HG02943 (cell line): Measurements from ENCODE around the gene AMN.
"Not testable (repeated sequence)": the region's sequence is repeated elsewhere in the genome, so short reads cannot be mapped to it uniquely, and the experiment has no call there.

Source experiments
- ATAC-seq: cut with Tn5 transposase; IDR thresholded peaks from one replicate; pipeline ENCODE4 v1.9.1; 2021; ENCODE audit warnings: mild to moderate bottlenecking, low read depth, moderate library complexity; ENCODE audit not compliant: unreplicated experiment

Gene AMN

DNA sequence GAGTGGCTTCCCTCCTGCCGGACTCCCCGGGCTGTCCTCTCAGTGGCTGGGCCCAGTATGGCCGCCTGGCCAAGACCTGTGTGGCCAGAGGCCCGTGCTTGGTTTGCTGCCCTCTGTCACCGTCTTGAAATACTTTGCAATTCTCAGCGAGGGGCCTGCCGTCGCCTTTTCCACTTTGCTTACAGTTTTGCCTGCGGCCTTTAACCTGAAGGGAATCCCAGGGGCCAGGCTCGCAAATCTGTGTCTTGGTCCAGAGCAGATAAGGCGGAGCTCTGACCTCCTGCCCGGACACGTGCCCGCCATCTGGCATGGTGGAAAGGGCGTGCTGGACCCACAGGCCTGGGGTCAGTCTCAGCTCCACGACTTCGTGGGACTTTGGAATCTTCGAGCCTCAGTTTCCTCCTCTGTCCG, 10.9 kb upstream of the AMN start:
- no peak for ATAC-seq

DNA sequence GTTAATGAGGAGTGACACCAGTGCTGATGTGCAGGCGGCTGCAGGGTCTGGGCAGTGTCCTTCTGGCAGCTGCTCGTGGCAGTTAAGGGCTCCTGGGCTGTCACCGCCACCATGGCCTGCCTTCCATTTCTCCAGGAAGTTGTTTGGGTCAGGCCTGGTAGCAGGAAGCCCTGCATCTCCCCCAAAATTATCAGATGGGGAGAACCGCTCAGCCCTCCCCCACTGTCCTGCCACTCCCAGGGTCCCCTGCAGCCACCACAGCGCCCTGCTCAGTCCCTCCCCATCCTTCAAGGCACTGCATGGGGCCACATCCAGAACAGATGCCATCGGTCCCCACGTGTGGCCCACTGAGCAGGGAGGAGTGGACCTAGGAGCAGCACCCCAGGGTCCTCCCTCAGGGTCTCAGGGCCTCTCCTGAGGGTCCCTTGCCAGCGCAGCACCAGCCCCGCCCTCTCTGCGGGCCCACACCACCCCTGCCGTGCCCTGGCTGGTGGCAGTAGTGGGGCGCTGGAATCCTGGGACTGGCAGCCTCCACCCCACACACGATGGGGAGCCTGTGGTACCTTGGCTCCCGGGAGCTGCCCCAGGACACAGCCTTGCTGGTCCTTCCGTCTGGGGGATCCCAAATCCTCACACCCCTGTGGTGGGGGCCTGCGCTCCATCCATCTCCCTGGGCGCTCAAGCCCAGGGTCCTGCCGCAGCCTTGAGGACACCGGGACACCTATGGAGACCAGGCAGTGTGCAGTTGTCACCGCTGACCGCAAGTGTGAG, 10.3 kb upstream of the AMN start:
- no peak for ATAC-seq

DNA sequence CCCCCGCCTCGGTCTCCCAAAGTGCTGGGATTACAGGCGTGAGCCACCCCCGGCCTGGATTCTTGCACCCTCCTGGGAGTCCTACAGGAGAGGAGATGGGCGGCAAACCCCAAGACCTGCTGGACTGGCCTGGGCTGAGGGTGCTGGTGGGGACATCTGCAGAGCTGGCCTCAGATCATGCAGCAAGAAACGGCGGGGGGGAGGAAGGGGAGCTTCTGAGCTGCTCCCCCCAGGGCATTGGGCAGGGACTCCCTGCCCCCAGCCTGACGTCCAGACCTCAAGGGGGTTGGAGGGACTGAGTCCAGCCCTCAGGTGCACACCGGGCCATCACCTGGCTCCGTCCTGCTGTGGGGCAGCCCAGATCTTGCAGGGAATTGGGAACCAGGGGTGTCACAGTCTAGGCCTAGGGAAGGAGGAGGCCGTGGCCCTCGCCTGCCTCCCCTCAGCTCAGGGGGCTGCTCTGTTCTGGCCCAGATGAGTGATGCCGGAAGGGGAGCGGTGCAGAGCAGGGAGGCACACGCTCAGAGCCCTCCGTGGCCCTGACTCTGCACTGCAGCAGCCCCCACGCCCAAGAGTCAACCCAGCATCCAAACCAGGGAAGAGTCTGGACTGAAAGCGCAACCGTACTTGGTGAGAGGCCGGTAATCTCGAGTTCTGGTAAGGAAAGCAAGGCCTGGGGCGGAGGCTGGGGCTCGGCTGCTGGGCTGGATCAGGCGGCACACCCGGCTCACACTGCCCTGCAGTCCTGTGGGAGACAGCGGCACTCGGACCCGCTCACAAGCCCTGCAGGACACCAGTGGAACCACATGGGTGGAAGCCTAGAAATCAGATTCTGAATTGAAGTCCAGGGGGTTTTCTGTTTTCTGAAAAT, 8.9 kb upstream of the AMN start:
- ATAC-seq, result no peak

DNA sequence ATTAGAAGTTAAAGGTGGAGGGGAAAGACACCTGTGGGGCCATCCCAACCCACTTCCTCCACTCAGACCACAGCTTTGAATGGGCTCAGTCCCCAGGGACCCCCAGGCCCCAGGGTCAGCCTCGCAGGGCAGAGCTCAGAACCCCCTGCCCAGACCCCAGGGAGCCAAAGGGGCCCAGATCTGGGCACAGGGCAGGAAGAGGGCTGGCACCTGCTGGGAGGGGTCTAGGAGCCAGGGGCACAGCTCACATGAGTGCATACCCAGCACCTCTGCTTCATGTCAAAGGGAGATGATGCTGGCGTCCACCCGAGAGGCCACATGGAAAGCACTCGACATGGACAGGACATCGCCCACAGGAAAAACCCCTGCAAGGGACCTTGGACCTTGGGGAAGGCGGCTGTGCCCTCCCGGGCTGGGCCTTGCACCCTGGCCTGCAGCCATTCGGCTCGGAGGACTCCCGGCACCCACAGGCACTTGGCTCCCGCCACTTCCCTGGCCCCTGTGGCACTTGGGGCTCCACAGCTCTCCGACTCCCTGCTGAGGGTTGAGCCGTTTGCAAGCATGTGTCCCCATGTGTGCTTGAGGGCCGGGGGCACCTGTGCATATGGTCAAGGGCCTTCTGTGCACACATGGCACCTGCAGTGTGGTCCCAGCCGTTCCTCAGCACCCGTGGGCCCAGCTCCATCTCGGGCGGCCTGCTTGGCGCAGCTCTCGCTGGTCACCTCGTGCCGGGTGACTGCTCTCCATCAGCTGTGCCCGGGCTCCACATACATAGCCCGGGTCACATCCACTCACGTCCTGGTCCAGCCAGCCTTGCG, 7.8 kb upstream of the AMN start:
- no peak for ATAC-seq

DNA sequence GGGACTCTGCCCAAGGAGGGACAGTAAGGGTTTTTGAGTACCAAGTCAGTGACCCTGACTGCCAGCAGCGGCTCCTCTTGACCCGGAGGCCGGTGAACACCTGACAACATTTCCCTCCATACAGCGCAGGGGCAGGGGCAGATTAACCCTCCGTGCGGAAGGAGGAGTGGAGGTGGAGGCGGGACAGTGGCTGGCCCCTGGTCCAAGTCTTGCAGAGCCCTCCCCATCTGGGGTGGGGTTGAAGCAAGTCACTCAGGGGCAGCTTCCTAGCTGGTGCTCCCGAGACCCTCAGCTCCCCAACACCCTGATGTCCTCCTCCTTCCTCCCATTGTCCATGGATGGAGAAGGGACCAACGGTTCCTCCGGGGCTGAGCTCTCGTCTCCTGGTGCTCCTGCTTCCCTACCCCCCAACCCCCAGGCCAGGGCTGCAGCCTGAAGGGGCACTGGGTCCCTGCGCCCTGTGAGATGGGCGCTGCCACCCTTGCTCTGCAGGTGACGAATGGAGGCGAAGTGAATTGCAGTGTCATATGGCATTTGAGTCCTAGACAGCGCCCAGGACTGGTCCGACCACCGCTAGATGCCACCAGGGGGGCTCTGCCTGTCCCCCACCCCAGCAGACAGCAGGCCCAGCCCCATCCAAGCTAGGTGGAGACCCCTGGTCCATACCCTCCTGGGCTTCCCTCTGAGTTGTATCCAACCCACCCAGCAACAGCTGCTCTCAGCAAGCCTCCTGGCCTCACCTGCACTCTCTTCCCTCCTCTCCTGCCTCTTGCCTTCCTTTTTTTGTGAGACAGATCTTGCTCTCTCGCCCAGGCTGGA, 7.0 kb upstream of the AMN start:
- ATAC-seq, result no peak

DNA sequence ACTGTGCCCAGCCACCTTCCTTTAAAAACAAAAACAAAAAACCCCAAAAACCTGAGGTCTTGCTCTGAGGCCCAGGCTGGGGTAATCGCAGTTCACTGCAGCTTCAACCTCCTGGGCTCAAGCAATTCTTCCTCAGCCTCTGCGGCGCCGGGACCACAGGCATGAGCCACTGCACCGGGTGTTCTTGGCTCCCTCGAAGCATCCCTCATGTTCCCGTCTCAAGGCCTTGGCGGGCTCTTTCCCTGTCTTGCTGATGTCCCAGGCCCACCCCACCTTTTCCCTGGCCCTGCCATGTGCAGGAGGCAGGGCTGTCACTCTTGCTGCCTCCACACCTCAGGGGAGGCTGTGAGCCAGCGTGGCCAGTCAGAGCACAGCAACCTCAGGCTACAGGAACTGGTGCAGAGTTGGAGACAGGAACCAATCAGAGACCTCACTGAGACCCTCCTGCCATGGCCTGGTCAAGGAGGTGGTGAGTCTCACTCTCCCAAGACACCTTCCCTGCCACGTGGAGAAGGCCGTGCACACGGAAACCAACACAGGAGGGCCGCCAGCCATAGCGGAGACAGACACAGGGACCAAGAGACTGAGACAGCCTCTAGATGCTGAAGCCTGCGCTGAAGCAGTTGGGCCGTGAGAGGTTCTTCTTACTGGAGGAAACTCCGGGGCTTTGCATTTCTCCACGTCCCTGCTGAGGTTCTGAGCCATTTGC, 6.0 kb upstream of the AMN start:
- no peak for ATAC-seq

DNA sequence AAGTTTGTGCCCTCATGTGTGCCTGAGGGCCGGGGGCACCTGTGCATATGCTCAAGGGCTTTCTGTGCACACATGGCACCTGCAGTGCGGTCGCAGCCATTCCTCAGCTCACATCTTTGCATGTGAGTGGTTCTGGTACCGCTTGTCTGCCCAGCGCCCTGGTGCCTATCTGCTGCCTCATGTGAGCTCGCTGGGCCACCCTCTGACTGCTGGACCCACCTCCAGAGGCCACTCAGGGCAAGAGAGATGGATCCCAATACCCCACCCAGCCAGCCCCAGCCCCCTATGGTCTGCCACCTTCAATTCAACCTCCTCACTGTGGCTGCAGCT, 5.4 kb upstream of the AMN start:
- ATAC-seq, result no peak

DNA sequence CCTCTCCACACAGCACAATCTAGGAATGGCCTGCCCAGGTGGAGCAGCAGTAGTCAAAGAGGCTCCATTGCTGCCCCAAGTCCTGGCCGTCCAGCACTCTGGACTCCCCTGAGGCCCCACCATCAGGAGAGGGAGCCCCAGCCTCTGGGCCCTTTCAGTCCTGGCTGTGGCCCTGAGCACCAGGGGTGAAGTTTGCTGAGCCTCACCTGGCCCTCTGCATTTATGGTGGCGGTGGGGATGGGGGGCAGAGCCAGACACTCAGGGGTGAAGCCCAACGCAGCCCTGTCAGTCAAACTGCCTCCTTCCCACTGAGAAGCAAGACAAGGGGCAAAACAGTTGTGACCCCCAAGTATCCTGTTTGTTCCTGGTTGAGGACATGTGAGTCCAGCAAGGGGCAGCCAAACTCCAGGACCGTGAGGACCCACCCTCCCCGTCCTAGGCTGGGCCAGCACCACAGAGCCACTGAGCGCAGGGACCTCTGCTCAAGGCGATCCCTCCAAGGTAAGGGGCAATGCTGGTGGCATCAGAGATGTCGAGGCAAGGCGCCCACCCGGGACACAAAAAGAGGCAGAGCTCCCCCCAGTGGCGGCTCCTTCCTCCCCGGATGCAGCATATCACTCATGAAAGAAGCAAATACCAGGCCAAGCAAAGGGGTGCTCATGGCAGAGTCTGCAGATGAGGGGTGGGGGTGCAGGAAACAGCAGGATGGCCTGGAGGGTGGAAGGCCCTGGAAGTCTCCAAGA, 4.8 kb upstream of the AMN start:
- no peak for ATAC-seq

DNA sequence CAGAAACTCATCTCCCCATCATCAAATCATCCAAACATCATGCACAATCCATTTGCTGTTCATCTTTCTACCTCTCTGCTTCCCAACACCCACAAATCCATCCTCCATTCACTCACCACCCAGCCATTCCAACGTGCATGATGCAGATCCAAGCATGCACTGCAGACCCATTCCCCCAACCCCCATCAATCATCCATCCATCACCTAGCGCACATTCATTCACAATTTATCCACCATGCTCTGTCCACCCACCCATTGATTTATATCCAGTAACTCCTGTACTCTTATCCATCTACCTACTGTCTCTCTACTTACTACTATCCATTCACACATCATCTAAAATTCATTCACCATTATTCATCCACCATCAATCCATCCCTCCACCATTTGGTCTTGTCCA, 4.0 kb upstream of the AMN start:
- ATAC-seq, result no peak

DNA sequence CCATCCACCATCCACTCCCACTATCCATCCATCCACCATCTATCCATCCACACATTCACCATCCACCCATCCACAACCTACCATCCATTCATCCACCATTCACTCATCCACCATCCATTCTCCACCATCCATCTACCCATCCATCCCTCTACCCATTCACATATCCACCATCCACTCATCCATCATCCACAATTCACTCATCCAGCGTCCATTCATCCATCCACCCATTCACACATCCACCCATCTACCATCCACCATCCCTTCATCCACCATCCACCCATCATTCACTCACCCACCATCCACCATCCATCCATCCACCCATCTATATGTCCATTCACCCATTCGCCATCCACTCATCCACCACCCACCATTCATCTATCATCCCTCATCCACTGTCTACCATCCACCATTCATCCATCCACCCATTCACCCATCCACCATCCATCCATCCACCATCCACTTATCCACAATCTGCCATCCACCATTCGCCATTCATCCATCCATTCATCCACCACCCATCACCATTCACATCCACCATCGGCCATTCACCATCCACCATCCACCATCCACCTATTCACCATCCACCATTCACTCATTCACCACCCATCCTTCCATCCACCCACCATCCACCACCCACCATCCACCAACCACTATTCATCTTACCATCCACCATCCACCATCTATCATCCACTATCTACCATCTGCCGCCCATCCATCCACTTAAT, 2.0 kb upstream of the AMN start:
- ATAC-seq, result no peak

DNA sequence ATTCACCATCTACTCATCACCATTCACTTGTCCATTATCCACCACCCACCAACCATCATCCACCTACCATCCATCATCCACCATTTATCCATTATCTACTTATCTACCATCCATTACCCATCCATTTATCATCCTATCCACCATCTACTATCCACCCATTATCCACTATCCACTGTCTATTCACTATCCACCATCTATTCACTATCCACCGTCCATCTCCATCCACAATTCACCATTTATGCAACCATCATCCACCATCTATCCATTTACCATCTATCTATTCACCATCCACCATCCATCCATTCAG, 1.5 kb upstream of the AMN start:
- no peak for ATAC-seq

DNA sequence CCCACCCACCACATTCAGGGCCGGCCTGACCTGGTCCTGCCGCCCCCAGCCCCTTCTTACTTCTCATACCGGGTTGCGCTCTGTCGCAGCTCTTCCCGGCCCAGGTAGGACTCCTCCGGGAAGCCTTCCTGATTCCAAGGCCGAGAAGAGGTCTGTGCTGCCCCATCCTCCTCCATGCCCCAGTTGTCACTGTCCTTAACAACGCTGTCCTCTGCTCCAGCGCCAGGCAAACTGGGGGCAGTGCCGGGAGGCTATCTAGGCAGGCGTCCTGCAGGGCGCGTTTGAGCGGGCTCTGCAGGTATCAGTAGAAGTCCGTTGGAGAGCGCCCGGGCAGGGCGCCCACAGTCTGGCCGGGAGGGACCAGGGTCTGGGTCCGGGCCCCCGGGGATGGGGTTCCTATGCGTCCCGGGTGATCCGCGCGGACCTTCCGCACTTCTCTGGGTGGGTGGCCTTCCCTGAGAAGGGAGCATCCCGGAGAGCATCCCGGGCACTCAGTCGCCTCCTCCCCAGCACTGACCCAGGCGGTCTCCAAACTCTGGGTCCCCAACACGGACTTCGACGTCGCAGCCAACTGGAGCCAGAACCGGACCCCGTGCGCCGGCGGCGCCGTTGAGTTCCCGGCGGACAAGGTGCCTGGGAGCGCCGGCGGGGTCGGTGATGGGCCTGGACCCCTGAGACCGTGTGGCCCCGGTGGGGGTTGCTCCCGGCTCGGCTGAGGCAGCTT, 900 bp downstream of the AMN start:
- no peak for ATAC-seq

DNA sequence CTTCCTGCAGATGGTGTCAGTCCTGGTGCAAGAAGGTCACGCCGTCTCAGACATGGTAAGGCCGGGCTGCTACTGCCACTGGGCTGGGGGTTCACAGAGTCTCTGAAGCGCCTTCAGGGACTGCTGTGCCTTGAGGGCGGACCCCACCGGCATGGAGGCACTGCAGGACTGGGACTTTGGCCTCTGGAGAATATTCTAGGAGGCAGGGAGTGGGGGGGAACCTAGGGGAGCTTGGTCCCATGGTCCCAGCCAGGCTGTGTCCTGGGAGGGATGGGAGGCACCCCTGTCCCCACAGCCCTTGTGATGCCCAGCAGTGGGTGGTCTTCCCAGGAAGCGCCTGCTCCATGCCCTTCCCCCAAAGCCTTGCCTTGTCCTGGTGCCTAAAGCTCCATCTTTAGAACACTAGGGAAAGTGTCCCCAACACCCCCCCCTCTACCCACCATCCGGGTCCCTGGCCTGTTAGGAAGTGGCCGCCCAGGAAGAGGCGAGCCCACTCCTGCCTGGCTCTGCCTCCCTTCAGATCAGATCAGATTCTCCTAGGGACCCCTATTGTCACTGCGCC, 1.5 kb downstream of the AMN start:
- ATAC-seq, result no peak

DNA sequence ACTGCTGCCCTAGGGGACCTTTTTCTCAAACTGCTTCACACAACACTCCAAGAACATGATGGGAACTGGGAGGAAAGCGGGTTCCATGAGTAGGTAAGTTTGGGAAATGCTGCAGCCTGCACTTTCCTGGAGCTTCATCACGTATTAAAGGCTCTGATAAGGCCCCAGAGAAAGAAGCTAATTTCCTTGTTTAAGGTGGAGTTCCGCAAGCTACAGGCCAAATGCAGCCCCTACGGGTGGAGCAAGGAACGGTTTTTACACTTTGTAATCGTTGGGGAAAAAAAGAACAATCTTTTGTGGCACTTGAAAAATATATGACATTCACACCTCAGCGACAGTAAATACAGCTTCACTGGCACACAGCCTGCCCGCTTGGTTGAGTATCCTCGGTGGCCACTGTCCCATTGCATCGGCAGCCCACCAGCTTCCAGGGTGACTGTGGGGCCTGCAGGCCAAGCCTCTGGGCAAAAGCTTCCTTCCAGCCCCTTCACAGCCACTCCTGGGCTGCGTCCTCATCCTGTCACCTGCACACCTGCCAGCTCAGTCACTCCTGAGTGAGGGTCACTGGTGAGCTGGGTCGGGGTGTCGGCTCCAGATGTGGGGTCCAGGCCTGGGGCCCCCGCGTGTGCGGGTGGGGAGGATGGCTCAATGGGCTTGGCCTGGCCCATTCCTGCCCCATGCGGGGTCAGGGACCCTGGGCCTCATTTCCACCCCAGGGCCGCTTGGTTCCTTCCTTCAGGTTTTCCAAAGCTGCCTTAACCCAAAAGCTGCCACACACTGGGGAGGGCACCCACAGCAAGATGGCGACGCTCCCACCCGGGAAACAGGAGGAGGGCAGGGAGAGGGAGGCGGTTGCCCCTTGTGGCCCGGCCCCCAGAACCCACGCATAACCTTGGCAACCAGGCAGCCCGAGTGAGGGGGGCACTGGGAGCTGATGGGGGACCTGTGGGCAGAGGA, 2.4 kb downstream of the AMN start:
- no peak for ATAC-seq

DNA sequence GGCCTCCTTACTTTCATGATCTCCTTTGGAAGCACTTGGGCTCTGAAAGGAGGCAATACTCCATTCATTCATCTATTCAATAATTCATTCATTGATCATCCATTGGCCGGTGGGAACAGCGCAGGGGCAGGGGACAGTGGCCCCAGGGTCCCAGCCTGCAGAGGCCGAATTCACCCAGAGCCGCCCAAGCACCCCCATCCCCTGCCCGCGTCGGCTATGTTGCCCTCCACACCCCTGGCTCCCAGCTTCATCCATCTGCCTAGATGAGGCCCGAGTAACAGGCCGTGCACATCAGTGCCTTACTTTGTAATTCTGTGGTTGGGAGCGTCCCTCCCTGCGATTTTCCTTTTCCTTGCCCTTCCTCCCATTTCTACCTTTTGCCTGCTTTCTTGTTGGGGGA, 3.2 kb downstream of the AMN start:
- no peak for ATAC-seq

DNA sequence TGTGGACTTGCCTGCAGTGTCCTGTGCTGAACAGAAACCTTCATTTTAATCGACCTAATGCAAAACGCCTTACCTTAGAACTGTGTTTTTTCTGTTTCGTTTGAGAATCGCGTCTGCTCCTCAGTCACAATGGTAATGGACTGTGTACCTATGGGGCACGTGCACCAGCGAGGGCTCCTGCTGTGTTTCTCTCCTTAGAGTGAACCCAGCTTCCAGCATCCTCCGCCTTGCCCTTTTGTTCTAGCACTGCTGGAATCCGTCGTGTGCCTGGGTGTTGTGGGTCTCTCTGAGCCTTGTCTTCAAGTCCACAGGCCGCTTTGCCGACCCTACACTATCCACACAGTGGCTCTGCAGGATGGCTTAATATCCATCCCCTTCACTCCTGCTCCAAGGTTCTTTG, 3.6 kb downstream of the AMN start:
- no peak for ATAC-seq

DNA sequence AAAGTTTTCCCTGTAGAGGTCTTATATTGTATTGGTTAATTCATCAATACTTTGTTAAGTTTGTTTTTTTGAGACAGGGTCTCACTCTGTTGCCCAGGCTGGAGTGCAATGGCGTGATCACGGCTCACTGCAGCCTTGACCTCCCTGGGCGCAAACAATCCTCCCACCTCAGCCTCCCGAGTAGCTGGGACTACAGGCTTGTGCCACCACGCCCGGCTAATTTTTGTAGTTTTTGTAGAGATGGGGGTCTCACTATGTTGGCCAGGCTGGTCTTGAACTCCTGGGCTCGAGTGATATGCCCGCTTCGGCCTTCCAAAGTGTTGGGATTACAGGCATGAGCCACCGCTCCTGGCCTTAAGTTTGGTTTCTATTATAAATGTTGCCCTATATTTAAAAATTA, 4.4 kb downstream of the AMN start:
- not testable (repeated sequence) for ATAC-seq
